ENCODE measurements around the gene ENGASE. TPM values are rescaled to one million over a fixed set of nuclear protein-coding genes. Genes with fewer than 3 reads are reported as not detected.

ENGASE gene
- 8.8 to 24.3 TPM (median 15.4 TPM) in 5 replicates for total RNA-seq (2022; extraction: Qiagen RNA extraction)

GRCh38 chr17:79074649-79075445, at the start of gene ENGASE:
Gene ENGASE (plus strand): TSS chr17:79074824. CDS start chr17:79074945, 121 bp downstream.

Other genes starting within 250 kb of the ENGASE start
- gene USP36, start 234.0 kb upstream of the ENGASE start, total RNA-seq (2022; extraction: Qiagen RNA extraction), result 50.5 to 62.2 TPM (median 58.6 TPM) in 5 replicates
- gene CEP295NL, start 171.6 kb upstream of the ENGASE start, total RNA-seq (2022; extraction: Qiagen RNA extraction), result 0.18 to 0.58 TPM (median 0.27 TPM) in 5 replicates
- 189 to 242 TPM (median 225 TPM) in 5 replicates for gene TIMP2, start 149.4 kb upstream of the ENGASE start, total RNA-seq (2022; extraction: Qiagen RNA extraction)
- 71.1 to 83.5 TPM (median 79.8 TPM) in 5 replicates for gene LGALS3BP, start 94.9 kb upstream of the ENGASE start, total RNA-seq (2022; extraction: Qiagen RNA extraction)
- gene CANT1, start 65.1 kb upstream of the ENGASE start, total RNA-seq (2022; extraction: Qiagen RNA extraction), result 66.7 to 84.5 TPM (median 78.5 TPM) in 5 replicates
- gene C1QTNF1, start 50.7 kb upstream of the ENGASE start, total RNA-seq (2022; extraction: Qiagen RNA extraction), result 41.8 to 54.0 TPM (median 46.9 TPM) in 5 replicates

Measured in A549 treated with Mapracorat at 1 μM for 4 hours (cell line).